C4-2B (cell line): ENCODE results near the gene FGD4.

Source experiments
- ZFX ChIP-seq: fragments of 450-650 bp; IDR thresholded peaks from 2 replicates; pipeline ENCODE4 v1.6.1; 2017
- TF ChIP-seq, protein P1 (sequence below): fragments of 450-650 bp; conservative IDR thresholded peaks from 2 replicates; pipeline ENCODE4 v1.5.1; 2017; ENCODE audit warnings: mild to moderate bottlenecking

- TF ChIP-seq ZFX, result no peak
- TF ChIP-seq, protein P1, sequence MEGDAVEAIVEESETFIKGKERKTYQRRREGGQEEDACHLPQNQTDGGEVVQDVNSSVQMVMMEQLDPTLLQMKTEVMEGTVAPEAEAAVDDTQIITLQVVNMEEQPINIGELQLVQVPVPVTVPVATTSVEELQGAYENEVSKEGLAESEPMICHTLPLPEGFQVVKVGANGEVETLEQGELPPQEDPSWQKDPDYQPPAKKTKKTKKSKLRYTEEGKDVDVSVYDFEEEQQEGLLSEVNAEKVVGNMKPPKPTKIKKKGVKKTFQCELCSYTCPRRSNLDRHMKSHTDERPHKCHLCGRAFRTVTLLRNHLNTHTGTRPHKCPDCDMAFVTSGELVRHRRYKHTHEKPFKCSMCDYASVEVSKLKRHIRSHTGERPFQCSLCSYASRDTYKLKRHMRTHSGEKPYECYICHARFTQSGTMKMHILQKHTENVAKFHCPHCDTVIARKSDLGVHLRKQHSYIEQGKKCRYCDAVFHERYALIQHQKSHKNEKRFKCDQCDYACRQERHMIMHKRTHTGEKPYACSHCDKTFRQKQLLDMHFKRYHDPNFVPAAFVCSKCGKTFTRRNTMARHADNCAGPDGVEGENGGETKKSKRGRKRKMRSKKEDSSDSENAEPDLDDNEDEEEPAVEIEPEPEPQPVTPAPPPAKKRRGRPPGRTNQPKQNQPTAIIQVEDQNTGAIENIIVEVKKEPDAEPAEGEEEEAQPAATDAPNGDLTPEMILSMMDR, result no peak
Observed at GRCh38 chr12:32535288-32535999, 136.1 kb downstream of the FGD4 start.
